Muscle of leg (tissue), 11 donors: ENCODE measurements around the gene CAPN10. TPM values are rescaled to one million over a fixed set of nuclear protein-coding genes. Genes with fewer than 3 reads are reported as not detected.

ENCODE experiments used
- DNase-seq: peaks from one replicate; pipeline ENCODE4 v3.0.0; 2013
- H3K27ac ChIP-seq: one replicate; pipeline ENCODE4 v1.5.1; 2013; ENCODE audit warnings: mild to moderate bottlenecking, low read length, control low read depth
- H3K27me3 ChIP-seq: one replicate; pipeline ENCODE4 v1.6.1; 2013; ENCODE audit warnings: low read length; ENCODE audit not compliant: control insufficient read depth, insufficient read depth
- H3K36me3 ChIP-seq: one replicate; pipeline ENCODE4 v1.6.1; 2013; ENCODE audit warnings: low read length; ENCODE audit not compliant: control insufficient read depth, insufficient read depth
- H3K4me1 ChIP-seq: one replicate; pipeline ENCODE4 v1.6.1; 2013; ENCODE audit warnings: low read length; ENCODE audit not compliant: control insufficient read depth, insufficient read depth
- H3K4me3 ChIP-seq: one replicate; pipeline ENCODE4 v1.5.1; 2013; ENCODE audit warnings: low read length, control low read depth
- H3K9me3 ChIP-seq: replicated peaks from 2 replicates; pipeline ENCODE4 v1.6.1; 2013; ENCODE audit warnings: low read depth, low read length; ENCODE audit not compliant: control insufficient read depth
- WGBS: methylation state at CpG from one replicate; pipeline ENCODE4 v1.1.5; 2013; ENCODE audit warnings: missing lambda C conversion rate; ENCODE audit not compliant: insufficient coverage; 5-methylcytosine and 5-hydroxymethylcytosine counted together
- polyA plus RNA-seq, 8 donors: library from polyadenylated mRNA; unstranded; fragments of 120-200 nt; gene quantifications; one replicate each; pipeline versions ENCODE4 v1.2.1 to v1.2.3, GENCODE V29; 2013; ENCODE audit warnings: inconsistent platforms in 1 of 8, low replicate concordance in 1 of 8; ENCODE audit not compliant: insufficient read length in 8 of 8, insufficient read depth in 1 of 8
- total RNA-seq: library from RNA; stranded (reverse); fragments of 120-200 nt; gene quantifications from one replicate; pipeline ENCODE4 v1.2.4, GENCODE V29; 2013

Gene CAPN10
- total and polyA plus RNA-seq, 9 donors: 14.2 to 23.6 (median 17.1) TPM

- H3K9me3 ChIP-seq: peaks cover 2% of the 10 kb centered on the region
- peaks cover 25% of the 10 kb centered on the region for H3K4me1 ChIP-seq
- no peaks in the 10 kb centered on the region for H3K27me3 ChIP-seq
- 93% methylated on average over 2 of the region's 3 CpGs for WGBS
- no peak overlapping the region for H3K4me3 ChIP-seq
- no peak overlapping the region for H3K27ac ChIP-seq
- DNase-seq: no peak
- H3K36me3 ChIP-seq: peaks cover 30% of the 10 kb centered on the region
Measured at GRCh38 chr2:240582781-240583180, 3.8 kb upstream of the CAPN10 start.

GRCh38 chr2:240583774-240584173 lies 2.8 kb upstream of the CAPN10 start:
- Histone ChIP-seq H3K27me3 (no peaks in the 10 kb centered on the region), H3K27ac (no peak overlapping the region), H3K36me3 (peaks cover 22% of the 10 kb centered on the region), H3K9me3 (peaks cover 2% of the 10 kb centered on the region), H3K4me3 (no peak overlapping the region), H3K4me1 (peaks cover 34% of the 10 kb centered on the region)
- DNase-seq: no peak
- 89% methylated on average over 3 of the region's 4 CpGs for WGBS

- Histone ChIP-seq H3K4me3 (no peak overlapping the region), H3K9me3 (peaks cover 2% of the 10 kb centered on the region), H3K4me1 (peaks cover 31% of the 10 kb centered on the region), H3K27ac (no peak overlapping the region), H3K36me3 (peaks cover 20% of the 10 kb centered on the region), H3K27me3 (no peaks in the 10 kb centered on the region)
- WGBS: 100% methylated on average over 1 of the region's 4 CpGs
- DNase-seq: no peak
Measured at GRCh38 chr2:240584486-240585031, 2.0 kb upstream of the CAPN10 start.

DNA sequence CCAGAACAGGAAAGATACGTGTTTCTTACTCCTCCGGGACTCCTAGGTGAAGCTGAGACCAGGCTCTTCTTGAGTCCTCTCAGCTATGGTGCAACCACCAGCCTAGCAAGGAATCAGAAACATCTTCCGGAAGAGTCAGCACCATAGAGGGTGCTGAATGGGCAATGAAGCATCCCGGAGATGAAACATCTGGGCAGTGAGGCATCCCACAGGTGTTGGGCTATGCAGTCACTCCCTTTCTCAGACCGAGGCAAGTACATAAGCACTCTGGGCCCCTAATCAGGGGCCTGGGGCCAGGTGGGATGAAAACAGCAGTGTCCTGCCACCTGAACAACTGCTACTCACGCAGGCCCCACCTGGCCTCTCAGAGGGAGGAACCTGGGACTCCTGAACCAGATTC lies 1.4 kb upstream of the CAPN10 start:
- no peaks in the 10 kb centered on the region for H3K27me3 ChIP-seq
- peaks cover 30% of the 10 kb centered on the region for H3K4me1 ChIP-seq
- no peak overlapping the region for H3K27ac ChIP-seq
- peak overlapping the region; percentile 78 for H3K4me3 ChIP-seq
- WGBS: 86% methylated on average over 5 of the region's 6 CpGs
- DNase-seq: no peak
- peaks cover 2% of the 10 kb centered on the region for H3K9me3 ChIP-seq
- peaks cover 24% of the 10 kb centered on the region for H3K36me3 ChIP-seq

- H3K4me1 ChIP-seq: peaks cover 30% of the 10 kb centered on the region
- WGBS: 4% methylated on average over 14 of the region's 20 CpGs
- peaks cover 27% of the 10 kb centered on the region for H3K36me3 ChIP-seq
- H3K27ac ChIP-seq: peak overlapping the region; percentile 95
- no peaks in the 10 kb centered on the region for H3K27me3 ChIP-seq
- no peak for DNase-seq
- H3K4me3 ChIP-seq: peak overlapping the region; percentile 78
- peaks cover 2% of the 10 kb centered on the region for H3K9me3 ChIP-seq
Measured at GRCh38 chr2:240585681-240586197, 795 bp upstream of the CAPN10 start.

DNA sequence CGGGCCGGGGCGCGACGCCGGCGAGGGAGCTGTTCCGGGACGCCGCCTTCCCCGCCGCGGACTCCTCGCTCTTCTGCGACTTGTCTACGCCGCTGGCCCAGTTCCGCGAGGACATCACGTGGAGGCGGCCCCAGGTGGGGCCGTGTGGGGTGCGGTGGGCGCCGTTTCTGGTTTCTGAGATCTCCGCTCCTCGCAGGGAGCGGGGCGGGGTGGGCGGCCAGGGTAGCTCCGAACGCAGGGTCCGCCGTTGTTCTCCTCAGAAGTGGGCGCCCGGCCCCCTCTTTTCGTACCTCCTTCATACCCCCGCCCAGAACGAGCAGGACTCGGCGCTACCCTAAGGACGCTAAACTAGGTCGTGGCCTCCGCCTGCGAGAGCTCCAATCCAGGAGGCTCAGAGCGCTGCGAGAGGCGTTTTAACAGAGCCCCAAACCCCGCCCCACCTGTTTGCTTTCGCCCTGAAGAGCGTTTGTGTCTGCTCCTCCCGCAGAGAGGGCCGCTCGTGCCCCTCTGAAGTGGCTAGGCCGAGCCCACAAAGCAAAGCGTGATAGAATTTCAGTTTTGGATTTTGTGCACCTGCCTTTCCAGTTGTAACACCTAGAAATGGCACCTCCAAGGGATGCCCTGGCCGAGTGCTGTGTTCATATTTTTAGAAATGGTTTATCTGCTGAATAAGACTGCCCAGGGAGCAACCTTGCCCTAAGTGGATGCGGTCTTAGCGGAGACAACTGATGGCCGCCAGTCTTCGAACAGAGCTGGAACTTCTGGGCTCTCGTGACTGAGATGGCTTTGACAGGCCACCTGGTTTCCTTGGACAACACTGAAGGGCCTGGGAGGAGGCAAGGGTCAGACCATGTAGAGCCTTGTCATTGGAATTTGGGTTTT lies 626 bp downstream of the CAPN10 start:
- H3K4me1 ChIP-seq: peaks cover 30% of the 10 kb centered on the region

GRCh38 chr2:240588006-240588655 lies 1.6 kb downstream of the CAPN10 start:
- no peak overlapping the region for H3K27ac ChIP-seq
- 75% methylated on average over 10 of the region's 10 CpGs for WGBS
- no peaks in the 10 kb centered on the region for H3K9me3 ChIP-seq
- DNase-seq: no peak
- peaks cover 36% of the 10 kb centered on the region for H3K36me3 ChIP-seq
- no peaks in the 10 kb centered on the region for H3K27me3 ChIP-seq
- no peak overlapping the region for H3K4me3 ChIP-seq
- H3K4me1 ChIP-seq: peaks cover 30% of the 10 kb centered on the region

More for the DNA sequence above, 626 bp downstream of the CAPN10 start:
- peak overlapping the region; percentile 78 for H3K4me3 ChIP-seq
- H3K27me3 ChIP-seq: no peaks in the 10 kb centered on the region
- 3% methylated on average over 60 of the region's 62 CpGs for WGBS
- no peak for DNase-seq
- no peaks in the 10 kb centered on the region for H3K9me3 ChIP-seq
- no peak overlapping the region for H3K27ac ChIP-seq
- peaks cover 35% of the 10 kb centered on the region for H3K36me3 ChIP-seq

- Histone ChIP-seq H3K9me3 (no peaks in the 10 kb centered on the region), H3K4me1 (peaks cover 30% of the 10 kb centered on the region), H3K4me3 (no peak overlapping the region), H3K27me3 (no peaks in the 10 kb centered on the region), H3K27ac (no peak overlapping the region), H3K36me3 (peaks cover 37% of the 10 kb centered on the region)
- no peak for DNase-seq
- WGBS: 82% methylated on average over 4 of the region's 4 CpGs
Measured at GRCh38 chr2:240588669-240589068, 2.1 kb downstream of the CAPN10 start.

GRCh38 chr2:240589375-240589774 lies 2.8 kb downstream of the CAPN10 start:
- H3K27ac ChIP-seq: no peak overlapping the region
- no peaks in the 10 kb centered on the region for H3K27me3 ChIP-seq
- no peaks in the 10 kb centered on the region for H3K9me3 ChIP-seq
- 85% methylated on average over 10 of the region's 14 CpGs for WGBS
- peaks cover 30% of the 10 kb centered on the region for H3K4me1 ChIP-seq
- no peak overlapping the region for H3K4me3 ChIP-seq
- DNase-seq: no peak
- peaks cover 40% of the 10 kb centered on the region for H3K36me3 ChIP-seq
